Left ventricle myocardium inferior (tissue), 1 donor: ENCODE data around the gene AFDN. TPM values are rescaled to one million over a fixed set of nuclear protein-coding genes. Genes with fewer than 3 reads are reported as not detected.

Experiments used
- DNase-seq: peaks from one replicate; pipeline ENCODE4 v3.0.0-alpha.2; 2020
- H3K27ac ChIP-seq: fragments of 200-600 bp; replicated peaks from 2 replicates; pipeline ENCODE4 v1.8.0; 2021
- H3K27me3 ChIP-seq: fragments of 200-600 bp; 2 replicates; pipeline ENCODE4 v1.8.0; 2021; ENCODE audit warnings: low read depth
- H3K36me3 ChIP-seq: fragments of 200-600 bp; 2 replicates; pipeline ENCODE4 v1.8.0; 2021
- H3K4me1 ChIP-seq: fragments of 200-600 bp; 2 replicates; pipeline ENCODE4 v1.8.0; 2021
- H3K4me3 ChIP-seq: fragments of 200-600 bp; 2 replicates; pipeline ENCODE4 v1.8.0; 2021; ENCODE audit warnings: mild to moderate bottlenecking, moderate library complexity
- H3K9me3 ChIP-seq: fragments of 200-600 bp; replicated peaks from 2 replicates; pipeline ENCODE4 v1.8.0; 2021
- intact Hi-C: fragments of 100-400 bp; cut with micrococcal nuclease; formaldehyde crosslinking; loops from one replicate; pipeline ENCODE4 v1.11.0; 2022
- long read RNA-seq: library from polyadenylated mRNA; unstranded; transcript quantifications from one replicate; pipeline ENCODE4 v2.0.0, GENCODE V29; 2021
- total RNA-seq: library from RNA; stranded (reverse); fragmentation: NEBNext Ultra II Directional; extraction: Animal tissue kit (Norgen Biotek cat#: 25700); gene quantifications from one replicate; pipeline ENCODE4 v1.2.1, GENCODE V29; 2021
- TF ChIP-seq, protein P1 (sequence below): fragments of 200-600 bp; IDR thresholded peaks from 2 replicates; pipeline ENCODE4 v1.8.0; 2021; ENCODE audit warnings: antibody characterized with exemption, mild to moderate bottlenecking, borderline replicate concordance
- donor health status: DM: no; HTN: yes; CAD: no; lungs with severe emphysema.

The AFDN gene, protein sequence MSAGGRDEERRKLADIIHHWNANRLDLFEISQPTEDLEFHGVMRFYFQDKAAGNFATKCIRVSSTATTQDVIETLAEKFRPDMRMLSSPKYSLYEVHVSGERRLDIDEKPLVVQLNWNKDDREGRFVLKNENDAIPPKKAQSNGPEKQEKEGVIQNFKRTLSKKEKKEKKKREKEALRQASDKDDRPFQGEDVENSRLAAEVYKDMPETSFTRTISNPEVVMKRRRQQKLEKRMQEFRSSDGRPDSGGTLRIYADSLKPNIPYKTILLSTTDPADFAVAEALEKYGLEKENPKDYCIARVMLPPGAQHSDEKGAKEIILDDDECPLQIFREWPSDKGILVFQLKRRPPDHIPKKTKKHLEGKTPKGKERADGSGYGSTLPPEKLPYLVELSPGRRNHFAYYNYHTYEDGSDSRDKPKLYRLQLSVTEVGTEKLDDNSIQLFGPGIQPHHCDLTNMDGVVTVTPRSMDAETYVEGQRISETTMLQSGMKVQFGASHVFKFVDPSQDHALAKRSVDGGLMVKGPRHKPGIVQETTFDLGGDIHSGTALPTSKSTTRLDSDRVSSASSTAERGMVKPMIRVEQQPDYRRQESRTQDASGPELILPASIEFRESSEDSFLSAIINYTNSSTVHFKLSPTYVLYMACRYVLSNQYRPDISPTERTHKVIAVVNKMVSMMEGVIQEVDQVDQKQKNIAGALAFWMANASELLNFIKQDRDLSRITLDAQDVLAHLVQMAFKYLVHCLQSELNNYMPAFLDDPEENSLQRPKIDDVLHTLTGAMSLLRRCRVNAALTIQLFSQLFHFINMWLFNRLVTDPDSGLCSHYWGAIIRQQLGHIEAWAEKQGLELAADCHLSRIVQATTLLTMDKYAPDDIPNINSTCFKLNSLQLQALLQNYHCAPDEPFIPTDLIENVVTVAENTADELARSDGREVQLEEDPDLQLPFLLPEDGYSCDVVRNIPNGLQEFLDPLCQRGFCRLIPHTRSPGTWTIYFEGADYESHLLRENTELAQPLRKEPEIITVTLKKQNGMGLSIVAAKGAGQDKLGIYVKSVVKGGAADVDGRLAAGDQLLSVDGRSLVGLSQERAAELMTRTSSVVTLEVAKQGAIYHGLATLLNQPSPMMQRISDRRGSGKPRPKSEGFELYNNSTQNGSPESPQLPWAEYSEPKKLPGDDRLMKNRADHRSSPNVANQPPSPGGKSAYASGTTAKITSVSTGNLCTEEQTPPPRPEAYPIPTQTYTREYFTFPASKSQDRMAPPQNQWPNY (N-terminal part only)
- total RNA-seq: 54.9 TPM
- long read RNA-seq, transcript AFDN-218 (5 exons, 1,031 nt): major isoform, 5 of 32 reads
- long read RNA-seq, partial matches to known transcripts: 16 of 32 reads
- long read RNA-seq, other reads (novel, unspliced or antisense): 7 of 32 reads

DNA sequence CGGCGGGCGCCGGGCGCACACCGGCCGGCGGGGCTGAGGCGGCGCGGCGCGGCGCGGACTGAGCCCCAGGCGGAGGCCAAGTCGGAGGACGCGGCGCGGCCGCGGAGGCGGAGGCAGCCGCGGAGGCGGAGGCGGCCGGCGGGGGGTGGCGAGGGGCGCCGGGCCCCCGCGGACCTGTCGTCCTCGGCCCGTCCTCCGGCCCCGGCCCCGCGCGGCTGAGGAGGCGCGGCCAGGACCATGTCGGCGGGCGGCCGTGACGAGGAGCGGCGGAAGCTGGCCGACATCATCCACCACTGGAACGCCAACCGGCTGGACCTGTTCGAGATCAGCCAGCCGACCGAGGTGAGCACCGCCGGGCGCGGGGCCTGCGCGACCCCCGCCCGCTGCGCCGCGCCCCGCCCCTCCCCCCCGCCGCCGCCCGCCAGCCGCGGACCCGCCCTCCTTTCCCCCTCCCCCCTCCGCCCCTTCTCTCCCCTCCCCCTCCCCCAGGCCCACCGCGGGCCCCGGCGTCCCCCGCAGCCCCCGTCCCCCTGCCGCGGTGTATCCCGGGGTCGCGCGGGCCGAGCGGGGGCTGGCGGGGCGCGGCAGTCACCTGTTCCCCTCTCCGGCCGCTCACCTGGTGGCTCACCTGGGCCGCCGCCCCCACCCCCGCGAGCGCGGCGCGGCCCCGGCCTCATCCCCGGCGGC, at the start of gene AFDN:
Gene AFDN, plus strand, starts transcription at position 16 of the 687 bp plus-strand sequence. Its CDS starts 222 bp downstream, at position 238.
- H3K4me1 ChIP-seq: peaks cover 64% of the 10 kb centered on the region
- TF ChIP-seq, protein P1, sequence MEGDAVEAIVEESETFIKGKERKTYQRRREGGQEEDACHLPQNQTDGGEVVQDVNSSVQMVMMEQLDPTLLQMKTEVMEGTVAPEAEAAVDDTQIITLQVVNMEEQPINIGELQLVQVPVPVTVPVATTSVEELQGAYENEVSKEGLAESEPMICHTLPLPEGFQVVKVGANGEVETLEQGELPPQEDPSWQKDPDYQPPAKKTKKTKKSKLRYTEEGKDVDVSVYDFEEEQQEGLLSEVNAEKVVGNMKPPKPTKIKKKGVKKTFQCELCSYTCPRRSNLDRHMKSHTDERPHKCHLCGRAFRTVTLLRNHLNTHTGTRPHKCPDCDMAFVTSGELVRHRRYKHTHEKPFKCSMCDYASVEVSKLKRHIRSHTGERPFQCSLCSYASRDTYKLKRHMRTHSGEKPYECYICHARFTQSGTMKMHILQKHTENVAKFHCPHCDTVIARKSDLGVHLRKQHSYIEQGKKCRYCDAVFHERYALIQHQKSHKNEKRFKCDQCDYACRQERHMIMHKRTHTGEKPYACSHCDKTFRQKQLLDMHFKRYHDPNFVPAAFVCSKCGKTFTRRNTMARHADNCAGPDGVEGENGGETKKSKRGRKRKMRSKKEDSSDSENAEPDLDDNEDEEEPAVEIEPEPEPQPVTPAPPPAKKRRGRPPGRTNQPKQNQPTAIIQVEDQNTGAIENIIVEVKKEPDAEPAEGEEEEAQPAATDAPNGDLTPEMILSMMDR: no peak
- H3K9me3 ChIP-seq: no peaks in the 10 kb centered on the region
- H3K36me3 ChIP-seq: no peaks in the 10 kb centered on the region
- H3K27me3 ChIP-seq: no peaks in the 10 kb centered on the region
- intact Hi-C loops: no loop called here
- H3K4me3 ChIP-seq: peak within 1 kb of the TSS; percentile 87
- peak within 1 kb of the TSS; percentile 83 for H3K27ac ChIP-seq
- peak; percentile 42 for DNase-seq

GRCh38 chr6:167778497-167779128, 48.1 kb upstream of the AFDN start:
- Histone ChIP-seq H3K4me3 (no peak overlapping the region), H3K27ac (peak overlapping the region; percentile 72), H3K27me3 (no peaks in the 10 kb centered on the region), H3K9me3 (no peaks in the 10 kb centered on the region), H3K4me1 (peaks cover 7% of the 10 kb centered on the region), H3K36me3 (no peaks in the 10 kb centered on the region)
- TF ChIP-seq, protein P1: no peak
- DNase-seq: no peak
- intact Hi-C loops: no loop called here

- no peak overlapping the region for H3K4me3 ChIP-seq
- H3K36me3 ChIP-seq: no peaks in the 10 kb centered on the region
- TF ChIP-seq, protein P1: no peak
- no peaks in the 10 kb centered on the region for H3K9me3 ChIP-seq
- peaks cover 7% of the 10 kb centered on the region for H3K4me1 ChIP-seq
- no peaks in the 10 kb centered on the region for H3K27me3 ChIP-seq
- intact Hi-C loops: no loop called here
- DNase-seq: no peak
- no peak overlapping the region for H3K27ac ChIP-seq
Measured at GRCh38 chr6:167779129-167779992, 47.4 kb upstream of the AFDN start.

GRCh38 chr6:167779993-167780655, 46.6 kb upstream of the AFDN start:
- H3K4me3 ChIP-seq: no peak overlapping the region
- H3K27ac ChIP-seq: no peak overlapping the region
- intact Hi-C loops: no loop called here
- no peaks in the 10 kb centered on the region for H3K9me3 ChIP-seq
- no peak for DNase-seq
- peaks cover 7% of the 10 kb centered on the region for H3K4me1 ChIP-seq
- H3K36me3 ChIP-seq: no peaks in the 10 kb centered on the region
- TF ChIP-seq, protein P1: no peak
- no peaks in the 10 kb centered on the region for H3K27me3 ChIP-seq
